ENCODE data around the gene MMP28. TPM values are rescaled to one million over a fixed set of nuclear protein-coding genes. Genes with fewer than 3 reads are reported as not detected.

The MMP28 gene
- polyA plus RNA-seq, 2 of the 4 experiments (the other 2 are of a cell fraction), result 6.6 to 6.7 TPM

- 78% methylated on average over 5 of the region's 5 CpGs for WGBS (ENCODE audit: missing lambda C conversion rate)
- Histone ChIP-seq H3K4me2 (peak overlapping the region; percentile 35), H3K4me1 (peaks cover 29% of the 10 kb centered on the region), H3K9me3 (no peaks in the 10 kb centered on the region), H3K27ac (no peak overlapping the region), H3K4me3 (no peak overlapping the region)
- TF ChIP-seq TFCP2L1 (CRISPR knock-in tag; IDR thresholded peaks at IDR 0.05), result no peak
- TF ChIP-seq EHMT2 (IDR thresholded peaks at IDR 0.05; ENCODE audit: low read depth), result no peak
- TF ChIP-seq ZFP36 (IDR thresholded peaks at IDR 0.05; ENCODE audit: borderline replicate concordance, partially characterized antibody), result no peak
- ChIA-PET CTCF (interaction anchor here (0.6 to 30.3 kb wide), 8 partner anchors 8 to 1796 kb away, joined by 3 to 2039 read pairs (median 4); partner anchors contain the start of genes C17orf50, GAS2L2 and TAF15), POLR2A (interaction anchor here (4.4 kb wide), 1 partner anchor 7 kb away, joined by 49 read pairs; the partner anchor contains the start of gene TAF15)
- no peak for ATAC-seq
- FAIRE-seq, result no peak
- DNase-seq (ENCODE audit: low read depth in 1 of 2, low spot score in 1 of 2), result no peak
Measured at GRCh38 chr17:35816723-35817122, 21.3 kb upstream of the MMP28 start.

GRCh38 chr17:35812456-35812855 is 17.0 kb upstream of the MMP28 start:
- Histone ChIP-seq H3K4me1 (peaks cover 45% of the 10 kb centered on the region), H3K4me3 (no peak overlapping the region), H3K27ac (no peak overlapping the region), H3K4me2 (no peak overlapping the region), H3K9me3 (no peaks in the 10 kb centered on the region)
- TF ChIP-seq ATOH8 (CRISPR knock-in tag; IDR thresholded peaks at IDR 0.05; ENCODE audit: low read depth) (no peak), ZFP36 (IDR thresholded peaks at IDR 0.05; ENCODE audit: borderline replicate concordance, partially characterized antibody) (no peak), ZNF302 (CRISPR knock-in tag; IDR thresholded peaks at IDR 0.05) (no peak), HDAC2 (IDR thresholded peaks at IDR 0.05) (no peak), HMGXB4 (CRISPR knock-in tag; IDR thresholded peaks at IDR 0.05; ENCODE audit: borderline replicate concordance) (no peak), BHLHE40 (IDR thresholded peaks at IDR 0.05; ENCODE audit: low read depth, low read length) (no peak), EHMT2 (IDR thresholded peaks at IDR 0.05; ENCODE audit: low read depth) (no peak), EHF (CRISPR knock-in tag; IDR thresholded peaks at IDR 0.05) (no peak), HOXA7 (CRISPR knock-in tag; IDR thresholded peaks at IDR 0.05) (no peak), SMC3 (IDR thresholded peaks at IDR 0.05) (no peak), RCOR1 (IDR thresholded peaks at IDR 0.05; ENCODE audit: low read depth, low read length) (no peak), MAFK (IDR thresholded peaks at IDR 0.05; ENCODE audit: partially characterized antibody) (no peak), HEYL (CRISPR knock-in tag; IDR thresholded peaks at IDR 0.05) (no peak), FOSB (CRISPR knock-in tag; IDR thresholded peaks at IDR 0.05) (no peak), JUN (IDR thresholded peaks at IDR 0.05) (no peak)
- CTCF ChIA-PET, result interaction anchor here (0.6 to 30.3 kb wide), 5 partner anchors 14 to 1691 kb away, joined by 3 to 2039 read pairs (median 4); partner anchors contain the start of genes C17orf50 and GAS2L2
- POLR2A ChIA-PET, result interaction anchor here (0.6 to 1.9 kb wide), 2 partner anchors 49 to 90 kb away, joined by 9 to 13 read pairs; no protein-coding TSS in a partner anchor
- ATAC-seq, result no peak
- 96% methylated on average over 5 of the region's 5 CpGs for WGBS (ENCODE audit: missing lambda C conversion rate)
- FAIRE-seq, result no peak
- DNase-seq (ENCODE audit: low read depth in 1 of 2, low spot score in 1 of 2), result no peak

- Histone ChIP-seq H3K27ac (no peak overlapping the region), H3K9me3 (no peaks in the 10 kb centered on the region), H3K4me3 (no peak overlapping the region), H3K4me2 (peak overlapping the region; percentile 92), H3K4me1 (peaks cover 43% of the 10 kb centered on the region)
- ATAC-seq (no peak), DNase-seq (ENCODE audit: low read depth in 1 of 2, low spot score in 1 of 2) (no peak), FAIRE-seq (no peak)
- ChIA-PET CTCF (interaction anchor here (0.6 to 30.3 kb wide), 5 partner anchors 16 to 823 kb away, joined by 3 to 2039 read pairs (median 4); partner anchors contain the start of genes C17orf50, GAS2L2 and MMP28), POLR2A (no interaction called here)
- TF ChIP-seq TP53 (CRISPR knock-in tag; IDR thresholded peaks at IDR 0.05) (0 out of 2 replicates have a peak, but pooled peaks have one; percentile 40), HOXB5 (CRISPR knock-in tag; IDR thresholded peaks at IDR 0.05) (no peak), MAFK (IDR thresholded peaks at IDR 0.05; ENCODE audit: partially characterized antibody) (no peak), POLR2AphosphoS2 (conservative IDR thresholded peaks at IDR 0.05; ENCODE audit: low read length) (no peak), MAX (IDR thresholded peaks at IDR 0.05) (no peak)
- 88% methylated on average over 6 of the region's 6 CpGs for WGBS (ENCODE audit: missing lambda C conversion rate)
Measured at GRCh38 chr17:35811759-35812158, 16.3 kb upstream of the MMP28 start.

Measured in A549 (cell line).